HEK293 (cell line): ENCODE data around the gene ZBTB21.
A peak's percentile ranks its signal among the peaks of the same experiment; 100 is the strongest.

Experiments
- CTCF ChIA-PET: fragments of 350-600 bp; formaldehyde crosslinking; extraction: SDS; loops from one replicate; lab custom pipeline; 2021; ENCODE audit warnings: antibody characterized with exemption; lab: Yijun Ruan, JAX
- POLR2A ChIA-PET: fragments of 300-600 bp; formaldehyde crosslinking; extraction: SDS; loops from one replicate; lab custom pipeline; 2020; ENCODE audit warnings: antibody characterized with exemption, inconsistent platforms; lab: Yijun Ruan, JAX
- H3K27ac ChIP-seq: fragments of 200-500 bp; sonication (Bioruptor generic); 2 replicates; pipeline ENCODE4 v1.5.1; 2014; ENCODE audit warnings: low read depth, low read length, control low read depth, inconsistent platforms; ENCODE audit errors: extremely low read depth
- H3K36me3 ChIP-seq, 2 experiments: fragments of 200-500 bp in 1 of 2; sonication (Bioruptor generic) in 1 of 2; 1 replicate in 1 of 2; 2 replicates in 1 of 2; pipeline ENCODE4 v1.5.1; 2014 to 2017; ENCODE audit warnings: inconsistent platforms in 2 of 2, low read length in 2 of 2; ENCODE audit not compliant: control insufficient read depth in 2 of 2, insufficient read depth in 1 of 2
- H3K4me1 ChIP-seq: fragments of 200-500 bp; sonication (Bioruptor generic); 2 replicates; pipeline ENCODE4 v1.5.1; 2014; ENCODE audit warnings: mild to moderate bottlenecking, low read length, inconsistent platforms; ENCODE audit not compliant: control insufficient read depth, insufficient read depth
- H3K4me3 ChIP-seq: 2 replicates; pipeline ENCODE4 v1.5.1; 2011; ENCODE audit warnings: low read depth, mild to moderate bottlenecking, control low read depth, low read length, moderate library complexity
- H3K9me3 ChIP-seq: fragments of 200-500 bp; sonication (Bioruptor generic); 2 replicates; pipeline ENCODE4 v1.5.1; 2014; ENCODE audit warnings: low read depth, low read length, inconsistent platforms; ENCODE audit not compliant: control insufficient read depth, insufficient read depth
- GLIS2 ChIP-seq: fragments of 450-650 bp; formaldehyde crosslinking; IDR thresholded peaks from 2 replicates; pipeline ENCODE4 v1.5.1; 2016; ENCODE audit warnings: missing biosample characterization, missing genetic modification characterization
- PRDM10 ChIP-seq: fragments of 450-650 bp; formaldehyde crosslinking; IDR thresholded peaks from 2 replicates; pipeline ENCODE4 v1.5.1; 2016; ENCODE audit warnings: missing biosample characterization, missing genetic modification characterization
- SP7 ChIP-seq: fragments of 450-650 bp; formaldehyde crosslinking; IDR thresholded peaks from 2 replicates; pipeline ENCODE4 v1.5.1; 2016; ENCODE audit warnings: missing biosample characterization, missing genetic modification characterization
- ZBTB11 ChIP-seq: fragments of 450-650 bp; formaldehyde crosslinking; conservative IDR thresholded peaks from 2 replicates; pipeline ENCODE4 v1.5.1; 2016; ENCODE audit warnings: low read depth, missing biosample characterization, missing genetic modification characterization
- ZBTB21 ChIP-seq: fragments of 450-650 bp; formaldehyde crosslinking; IDR thresholded peaks from 2 replicates; pipeline ENCODE4 v1.5.1; 2017; ENCODE audit warnings: missing biosample characterization, missing genetic modification characterization
- ZBTB26 ChIP-seq: fragments of 450-650 bp; formaldehyde crosslinking; optimal IDR thresholded peaks from 2 replicates; pipeline ENCODE3; 2016; ENCODE audit warnings: missing biosample characterization, mild to moderate bottlenecking, missing genetic modification characterization
- ZEB2 ChIP-seq: fragments of 450-650 bp; formaldehyde crosslinking; IDR thresholded peaks from 2 replicates; pipeline ENCODE4 v1.5.1; 2016; ENCODE audit warnings: missing biosample characterization, missing genetic modification characterization
- ZIC2 ChIP-seq: fragments of 450-650 bp; formaldehyde crosslinking; IDR thresholded peaks from 2 replicates; pipeline ENCODE4 v1.5.1; 2016; ENCODE audit warnings: missing biosample characterization, missing genetic modification characterization
- ZNF266 ChIP-seq: fragments of 450-650 bp; formaldehyde crosslinking; IDR thresholded peaks from 2 replicates; pipeline ENCODE4 v1.5.1; 2016; ENCODE audit warnings: missing biosample characterization, missing genetic modification characterization, low read depth
- ZNF280D ChIP-seq: fragments of 450-650 bp; formaldehyde crosslinking; IDR thresholded peaks from 2 replicates; pipeline ENCODE4 v1.5.1; 2016; ENCODE audit warnings: missing biosample characterization, missing genetic modification characterization
- ZNF335 ChIP-seq: fragments of 450-650 bp; formaldehyde crosslinking; conservative IDR thresholded peaks from 2 replicates; pipeline ENCODE4 v1.5.1; 2016; ENCODE audit warnings: missing biosample characterization, missing genetic modification characterization
- ZNF423 ChIP-seq: fragments of 450-650 bp; formaldehyde crosslinking; IDR thresholded peaks from 2 replicates; pipeline ENCODE4 v1.5.1; 2016; ENCODE audit warnings: missing biosample characterization, missing genetic modification characterization
- ZNF621 ChIP-seq: fragments of 450-650 bp; formaldehyde crosslinking; IDR thresholded peaks from 2 replicates; pipeline ENCODE4 v1.5.1; 2017; ENCODE audit warnings: missing biosample characterization, missing genetic modification characterization
- ZNF626 ChIP-seq: fragments of 450-650 bp; sonication (Bioruptor Pico); formaldehyde crosslinking; IDR thresholded peaks from 2 replicates; pipeline ENCODE4 v1.5.1; 2018; ENCODE audit warnings: missing biosample characterization, missing genetic modification characterization, inconsistent platforms
- ZNF664 ChIP-seq: fragments of 450-650 bp; formaldehyde crosslinking; IDR thresholded peaks from 2 replicates; pipeline ENCODE4 v1.5.1; 2016; ENCODE audit warnings: missing biosample characterization, missing genetic modification characterization
- ZNF677 ChIP-seq: fragments of 450-650 bp; IDR thresholded peaks from 2 replicates; pipeline ENCODE4 v1.5.0; 2018; ENCODE audit warnings: missing biosample characterization, mild to moderate bottlenecking, missing genetic modification characterization, moderate library complexity

The ZBTB21 gene

GRCh38 chr21:42010507-42011495 lies 641 bp upstream of the ZBTB21 start (continued):
- peak; percentile 65 for TF ChIP-seq ZBTB26
- TF ChIP-seq ZBTB11 (tag by site-specific recombination) = peak; percentile 10; the same call in 1 of the 2 replicates
- TF ChIP-seq ZNF664 = no peak
- 0 out of 2 replicates have a peak, but pooled peaks have one; percentile 15 for TF ChIP-seq ZEB2 (tag by site-specific recombination)
- TF ChIP-seq ZNF280D (tag by site-specific recombination) = no peak
- TF ChIP-seq ZIC2 (tag by site-specific recombination) = peak; percentile 71
- peak; percentile 74 for TF ChIP-seq GLIS2 (tag by site-specific recombination)

GRCh38 chr21:42009018-42009830 lies 936 bp downstream of the ZBTB21 start:
- POLR2A ChIA-PET = interaction anchor here (1.4 kb wide), 1 partner anchor 129 kb away, joined by 4 read pairs; no protein-coding TSS in a partner anchor
- CTCF ChIA-PET = interaction anchor here (0.7 to 1.4 kb wide), 2 partner anchors 99 to 193 kb away, joined by 4 to 5 read pairs; no protein-coding TSS in a partner anchor
- H3K36me3 ChIP-seq = peaks cover 6 to 12% of the 10 kb centered on the region in 2 experiments; a peak in 2 of 3 replicates
- H3K4me3 ChIP-seq = peak overlapping the region; percentile 73
- peak overlapping the region; percentile 93 for H3K27ac ChIP-seq
- no peaks in the 10 kb centered on the region for H3K9me3 ChIP-seq
- 0 out of 2 replicates have a peak, but pooled peaks cover 3% of the 10 kb centered on the region for H3K4me1 ChIP-seq
- TF ChIP-seq ZNF626 (tag by site-specific recombination) = no peak
- TF ChIP-seq ZNF621 (tag by site-specific recombination) = no peak
- TF ChIP-seq SP7 (tag by site-specific recombination) = 0 out of 2 replicates have a peak, but pooled peaks have one; percentile 17
- 0 out of 2 replicates have a peak, but pooled peaks have one; percentile 22 for TF ChIP-seq ZEB2 (tag by site-specific recombination)
- peak; percentile 37; the same call in 1 of the 2 replicates for TF ChIP-seq ZBTB21 (tag by site-specific recombination)
- peak; percentile 67 for TF ChIP-seq ZNF423 (tag by site-specific recombination)
- 0 out of 2 replicates have a peak, but pooled peaks have one; percentile 34 for TF ChIP-seq ZNF677 (tag by site-specific recombination)
- TF ChIP-seq PRDM10 (tag by site-specific recombination) = peak; percentile 35; the same call in 1 of the 2 replicates
- 0 out of 2 replicates have a peak, but pooled peaks have one; percentile 21 for TF ChIP-seq ZNF335
- no peak for TF ChIP-seq ZNF266 (tag by site-specific recombination)
